Measurements from ENCODE around the gene ACLY. TPM values are rescaled to one million over a fixed set of nuclear protein-coding genes. Genes with fewer than 3 reads are reported as not detected.

Gene ACLY
- total and polyA plus RNA-seq, 2 of the 13 experiments (the other 11 are each of a cell fraction or from before 2014, with no cell fraction given), result 111 to 218 TPM

- TF ChIP-seq, protein P1, sequence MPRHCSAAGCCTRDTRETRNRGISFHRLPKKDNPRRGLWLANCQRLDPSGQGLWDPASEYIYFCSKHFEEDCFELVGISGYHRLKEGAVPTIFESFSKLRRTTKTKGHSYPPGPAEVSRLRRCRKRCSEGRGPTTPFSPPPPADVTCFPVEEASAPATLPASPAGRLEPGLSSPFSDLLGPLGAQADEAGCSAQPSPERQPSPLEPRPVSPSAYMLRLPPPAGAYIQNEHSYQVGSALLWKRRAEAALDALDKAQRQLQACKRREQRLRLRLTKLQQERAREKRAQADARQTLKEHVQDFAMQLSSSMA (CRISPR knock-in tag; IDR thresholded peaks at IDR 0.05), result peak; percentile 19; the same call in 1 of the 2 replicates
- TF ChIP-seq ZNF432 (CRISPR knock-in tag; IDR thresholded peaks at IDR 0.05; ENCODE audit: borderline replicate concordance) (no peak), ATF7-NPFF (CRISPR knock-in tag; IDR thresholded peaks at IDR 0.05; ENCODE audit: low read depth) (peak; percentile 67; the same call in 1 of the 2 replicates), CBX1 (IDR thresholded peaks at IDR 0.05; ENCODE audit: low read depth) (no peak), ZNF839 (CRISPR knock-in tag; IDR thresholded peaks at IDR 0.05; ENCODE audit: borderline replicate concordance) (no peak), FOXA3 (CRISPR knock-in tag; IDR thresholded peaks at IDR 0.05) (no peak), ZNF143 (CRISPR knock-in tag; IDR thresholded peaks at IDR 0.05) (no peak), MED1 (CRISPR knock-in tag; IDR thresholded peaks at IDR 0.05) (no peak), ZNF557 (CRISPR knock-in tag; IDR thresholded peaks at IDR 0.05) (no peak), ZNF691 (CRISPR knock-in tag; IDR thresholded peaks at IDR 0.05; ENCODE audit: borderline replicate concordance, low read depth) (0 out of 2 replicates have a peak, but pooled peaks have one; percentile 47), ARHGAP35 (CRISPR knock-in tag; IDR thresholded peaks at IDR 0.05; ENCODE audit: borderline replicate concordance) (0 out of 2 replicates have a peak, but pooled peaks have one; percentile 35), RCOR2 (CRISPR knock-in tag; IDR thresholded peaks at IDR 0.05) (no peak), ZNF790 (CRISPR knock-in tag; IDR thresholded peaks at IDR 0.05; ENCODE audit: borderline replicate concordance) (no peak), JUN (CRISPR knock-in tag; IDR thresholded peaks at IDR 0.05) (no peak), HNRNPLL (IDR thresholded peaks at IDR 0.05; ENCODE audit: low read depth, low read length, poor library complexity, severe bottlenecking) (no peak)
- TF ChIP-seq, protein P2, sequence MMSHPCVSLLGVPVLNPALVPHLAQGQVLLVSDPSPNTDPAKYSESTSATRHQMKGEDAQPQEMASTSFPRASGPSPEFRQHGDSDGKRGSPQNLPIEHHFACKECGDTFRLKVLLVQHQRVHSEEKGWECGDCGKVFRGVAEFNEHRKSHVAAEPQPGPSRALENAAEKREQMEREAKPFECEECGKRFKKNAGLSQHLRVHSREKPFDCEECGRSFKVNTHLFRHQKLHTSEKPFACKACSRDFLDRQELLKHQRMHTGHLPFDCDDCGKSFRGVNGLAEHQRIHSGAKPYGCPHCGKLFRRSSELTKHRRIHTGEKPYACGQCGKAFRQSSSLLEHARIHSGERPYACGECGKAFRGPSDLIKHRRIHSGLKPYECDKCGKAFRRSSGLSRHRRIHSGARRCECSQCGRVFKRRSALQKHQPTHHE (CRISPR knock-in tag; IDR thresholded peaks at IDR 0.05; ENCODE audit: borderline replicate concordance), result 0 out of 2 replicates have a peak, but pooled peaks have one; percentile 51
- TF ChIP-seq, protein P3, sequence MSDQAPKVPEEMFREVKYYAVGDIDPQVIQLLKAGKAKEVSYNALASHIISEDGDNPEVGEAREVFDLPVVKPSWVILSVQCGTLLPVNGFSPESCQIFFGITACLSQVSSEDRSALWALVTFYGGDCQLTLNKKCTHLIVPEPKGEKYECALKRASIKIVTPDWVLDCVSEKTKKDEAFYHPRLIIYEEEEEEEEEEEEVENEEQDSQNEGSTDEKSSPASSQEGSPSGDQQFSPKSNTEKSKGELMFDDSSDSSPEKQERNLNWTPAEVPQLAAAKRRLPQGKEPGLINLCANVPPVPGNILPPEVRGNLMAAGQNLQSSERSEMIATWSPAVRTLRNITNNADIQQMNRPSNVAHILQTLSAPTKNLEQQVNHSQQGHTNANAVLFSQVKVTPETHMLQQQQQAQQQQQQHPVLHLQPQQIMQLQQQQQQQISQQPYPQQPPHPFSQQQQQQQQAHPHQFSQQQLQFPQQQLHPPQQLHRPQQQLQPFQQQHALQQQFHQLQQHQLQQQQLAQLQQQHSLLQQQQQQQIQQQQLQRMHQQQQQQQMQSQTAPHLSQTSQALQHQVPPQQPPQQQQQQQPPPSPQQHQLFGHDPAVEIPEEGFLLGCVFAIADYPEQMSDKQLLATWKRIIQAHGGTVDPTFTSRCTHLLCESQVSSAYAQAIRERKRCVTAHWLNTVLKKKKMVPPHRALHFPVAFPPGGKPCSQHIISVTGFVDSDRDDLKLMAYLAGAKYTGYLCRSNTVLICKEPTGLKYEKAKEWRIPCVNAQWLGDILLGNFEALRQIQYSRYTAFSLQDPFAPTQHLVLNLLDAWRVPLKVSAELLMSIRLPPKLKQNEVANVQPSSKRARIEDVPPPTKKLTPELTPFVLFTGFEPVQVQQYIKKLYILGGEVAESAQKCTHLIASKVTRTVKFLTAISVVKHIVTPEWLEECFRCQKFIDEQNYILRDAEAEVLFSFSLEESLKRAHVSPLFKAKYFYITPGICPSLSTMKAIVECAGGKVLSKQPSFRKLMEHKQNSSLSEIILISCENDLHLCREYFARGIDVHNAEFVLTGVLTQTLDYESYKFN (CRISPR knock-in tag; conservative IDR thresholded peaks at IDR 0.05), result no peak
Observed at GRCh38 chr17:41917679-41918313, 955 bp downstream of the ACLY start (continued).

Measured in HepG2 (cell line).